ENCODE data around the gene QDPR.
"Not testable (repeated sequence)": the region's sequence is repeated elsewhere in the genome, so short reads cannot be mapped to it uniquely, and the experiment has no call there.

QDPR gene

GRCh38 chr4:17537060-17537459 lies 25.2 kb upstream of the QDPR start:
- H3K9me3 Mint-ChIP-seq, H3K4me1 Mint-ChIP-seq, DNase-seq, H3K27ac Mint-ChIP-seq, H3K4me3 Mint-ChIP-seq, ATAC-seq: not testable (repeated sequence)
- H3K27me3 Mint-ChIP-seq, result peaks cover 11% of the 10 kb centered on the region

DNA sequence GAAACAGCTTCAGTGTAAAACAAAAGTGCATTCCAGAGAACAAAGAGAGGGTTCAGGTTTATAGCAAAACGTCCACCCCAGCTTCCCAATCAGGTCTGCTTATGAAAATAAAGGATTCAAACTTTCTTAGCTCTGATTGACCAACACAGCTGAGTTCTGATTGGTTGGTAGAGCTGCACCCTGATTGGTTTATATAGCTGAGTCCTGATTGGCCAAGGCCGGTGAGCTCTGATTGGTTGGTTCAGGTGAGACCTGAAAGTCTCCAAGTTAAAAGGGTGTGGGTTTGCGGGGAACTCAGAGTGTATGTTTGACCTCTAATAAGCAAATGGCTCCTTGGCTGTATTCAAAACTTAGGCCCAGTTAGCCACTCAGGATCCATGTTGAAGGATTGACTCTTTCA lies 24.0 kb upstream of the QDPR start:
- Mint-ChIP-seq H3K4me1 (peaks cover 8% of the 10 kb centered on the region), H3K4me3 (no peak overlapping the region), H3K27ac (no peak overlapping the region), H3K9me3 (no peaks in the 10 kb centered on the region), H3K27me3 (peaks cover 17% of the 10 kb centered on the region)
- no peak for DNase-seq
- ATAC-seq, result no peak

DNA sequence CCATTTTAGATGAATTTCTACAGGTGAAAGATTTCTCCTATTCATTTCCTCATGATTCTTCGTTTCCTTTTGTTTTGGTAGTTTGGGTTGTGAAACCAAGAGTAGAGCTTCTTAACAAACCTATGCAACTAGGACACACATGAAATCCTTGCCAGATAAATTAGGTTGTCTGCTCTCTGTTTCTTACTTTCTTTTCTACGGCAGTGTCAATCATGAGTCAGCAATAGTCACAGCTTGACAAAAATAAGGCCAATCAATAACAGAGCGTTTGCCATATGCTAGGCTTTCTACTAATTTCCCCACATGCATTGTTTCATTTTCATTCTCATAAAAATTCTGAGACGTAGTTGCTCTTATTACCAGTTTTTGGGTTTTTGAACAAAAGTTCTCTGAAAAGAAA lies 23.4 kb upstream of the QDPR start:
- peaks cover 8% of the 10 kb centered on the region for H3K4me1 Mint-ChIP-seq
- peaks cover 17% of the 10 kb centered on the region for H3K27me3 Mint-ChIP-seq
- no peaks in the 10 kb centered on the region for H3K9me3 Mint-ChIP-seq
- ATAC-seq (no peak), DNase-seq (no peak)
- no peak overlapping the region for H3K27ac Mint-ChIP-seq
- H3K4me3 Mint-ChIP-seq, result no peak overlapping the region

DNA sequence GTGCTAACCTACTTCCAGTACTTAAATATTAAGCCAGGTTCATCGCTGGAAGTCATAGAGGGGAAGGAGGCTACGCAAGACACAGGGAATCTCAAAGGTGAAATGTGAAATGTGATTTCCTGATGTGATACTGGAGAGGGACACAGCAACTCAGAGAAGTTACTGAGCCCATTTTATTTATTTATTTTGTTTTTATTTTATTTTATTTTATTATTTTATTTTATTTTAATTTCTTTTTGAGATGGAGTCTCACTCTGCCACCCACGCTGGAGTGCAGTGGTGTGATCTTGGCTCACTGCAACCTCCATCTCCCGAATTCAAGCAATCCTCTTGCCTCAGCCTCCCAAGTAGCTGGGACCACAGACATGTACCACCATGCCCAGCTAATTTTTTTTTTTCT lies 22.8 kb upstream of the QDPR start:
- no peak for ATAC-seq
- no peaks in the 10 kb centered on the region for H3K9me3 Mint-ChIP-seq
- peaks cover 8% of the 10 kb centered on the region for H3K4me1 Mint-ChIP-seq
- H3K27ac Mint-ChIP-seq, result no peak overlapping the region
- DNase-seq, result no peak
- peaks cover 11% of the 10 kb centered on the region for H3K27me3 Mint-ChIP-seq
- H3K4me3 Mint-ChIP-seq, result no peak overlapping the region

- Mint-ChIP-seq H3K27ac (no peak overlapping the region), H3K27me3 (peaks cover 39% of the 10 kb centered on the region), H3K4me3 (no peak overlapping the region), H3K9me3 (no peaks in the 10 kb centered on the region), H3K4me1 (peaks cover 8% of the 10 kb centered on the region)
- ATAC-seq (no peak), DNase-seq (no peak)
These were observed 19.8 kb upstream of the QDPR start for GRCh38 chr4:17531538-17532285.

DNA sequence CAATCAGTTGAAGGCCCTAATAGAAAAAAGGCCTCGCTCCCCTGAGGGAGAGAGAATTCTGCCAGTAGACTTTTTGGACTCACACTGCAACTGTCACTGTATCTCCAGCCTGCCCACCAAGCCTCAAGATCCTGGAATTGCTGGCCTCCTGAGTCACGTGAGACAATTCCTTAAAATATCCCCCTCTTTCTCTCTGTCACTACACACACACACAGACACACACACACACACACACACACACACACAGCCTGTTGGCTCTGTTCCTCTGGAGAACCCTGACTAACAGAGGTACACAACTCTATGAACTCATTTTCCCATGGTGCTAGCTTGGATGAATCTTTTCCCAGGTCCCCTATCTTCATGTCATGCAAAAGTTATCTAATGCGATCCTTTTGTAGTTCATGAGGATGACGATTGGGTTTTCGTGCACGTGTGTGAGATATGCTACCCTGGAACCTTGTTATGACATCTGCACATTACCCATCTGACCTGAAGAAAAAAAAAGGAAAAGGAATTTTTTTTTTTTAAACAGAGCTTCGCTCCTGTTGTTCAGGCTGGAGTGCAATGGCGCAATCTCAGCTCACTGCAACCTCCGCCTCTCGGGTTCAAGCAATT lies 16.8 kb upstream of the QDPR start:
- Mint-ChIP-seq H3K27me3 (peaks cover 55% of the 10 kb centered on the region), H3K27ac (no peak overlapping the region), H3K4me1 (no peaks in the 10 kb centered on the region), H3K9me3 (no peaks in the 10 kb centered on the region), H3K4me3 (no peak overlapping the region)
- DNase-seq (no peak), ATAC-seq (no peak)

DNA sequence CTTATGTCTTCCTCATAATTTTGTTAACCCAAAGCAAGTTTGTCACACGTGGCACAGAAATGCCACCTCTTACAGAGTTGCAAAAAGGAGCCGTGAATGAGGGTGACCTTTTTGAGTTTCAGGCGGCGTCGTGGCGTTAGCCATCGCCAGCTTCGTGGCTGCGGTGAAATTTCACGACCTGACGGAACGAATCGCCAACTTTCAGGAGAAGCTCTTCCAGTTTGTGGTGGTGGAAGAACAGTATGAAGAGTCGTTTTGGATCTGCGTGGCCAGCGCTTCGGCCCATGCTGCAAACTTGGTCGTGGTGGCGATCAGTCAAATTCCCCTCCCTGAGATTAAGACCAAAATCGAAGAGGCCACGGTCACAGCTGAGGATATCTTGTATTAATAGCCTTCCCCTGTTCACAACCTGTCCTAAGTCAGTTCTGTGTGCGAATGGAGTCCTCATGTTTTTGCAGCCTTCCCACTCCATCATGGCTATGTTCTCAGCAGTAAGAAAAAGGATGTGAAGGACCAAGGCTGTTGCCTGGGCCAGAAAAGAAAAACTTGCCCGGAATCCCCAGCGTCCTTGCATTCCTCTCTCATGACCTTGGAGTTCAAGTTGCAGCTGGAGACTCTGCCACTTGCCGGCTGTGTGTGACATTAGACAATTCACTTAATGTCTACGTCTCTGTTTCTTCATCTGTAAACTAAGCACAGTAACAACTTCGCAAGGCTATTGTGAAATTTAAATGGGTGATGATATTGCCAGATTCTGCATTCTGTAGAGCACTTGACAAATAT lies 15.0 kb upstream of the QDPR start:
- no peak for ATAC-seq
- no peak for DNase-seq

DNA sequence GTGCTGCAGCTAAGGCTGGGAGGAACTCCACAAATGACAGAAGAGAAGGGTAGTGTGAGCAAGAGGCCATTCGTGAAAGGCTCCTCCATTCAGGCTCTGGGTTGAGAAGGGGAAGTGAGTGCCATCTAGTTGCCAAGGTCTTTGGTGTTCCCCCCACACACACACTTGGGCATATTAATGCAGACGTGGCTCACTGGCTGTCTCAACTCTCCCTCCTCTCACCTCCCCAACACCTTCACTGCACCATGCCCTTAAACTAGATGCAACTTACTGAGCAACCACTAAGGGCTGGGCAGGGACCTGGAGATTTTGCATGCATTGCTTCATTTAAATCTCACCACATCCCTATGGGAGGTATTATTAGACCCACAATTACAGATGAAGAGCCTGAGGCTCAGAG lies 11.8 kb upstream of the QDPR start:
- Mint-ChIP-seq H3K4me3 (no peak overlapping the region), H3K4me1 (no peaks in the 10 kb centered on the region), H3K27me3 (peaks cover 48% of the 10 kb centered on the region), H3K27ac (no peak overlapping the region), H3K9me3 (no peaks in the 10 kb centered on the region)
- DNase-seq, result no peak
- peak; percentile 28 for ATAC-seq

More for the DNA sequence above, 15.0 kb upstream of the QDPR start:
- peaks cover 55% of the 10 kb centered on the region for H3K27me3 Mint-ChIP-seq
- no peak overlapping the region for H3K4me3 Mint-ChIP-seq
- no peaks in the 10 kb centered on the region for H3K4me1 Mint-ChIP-seq
- H3K27ac Mint-ChIP-seq, result no peak overlapping the region
- no peaks in the 10 kb centered on the region for H3K9me3 Mint-ChIP-seq

DNA sequence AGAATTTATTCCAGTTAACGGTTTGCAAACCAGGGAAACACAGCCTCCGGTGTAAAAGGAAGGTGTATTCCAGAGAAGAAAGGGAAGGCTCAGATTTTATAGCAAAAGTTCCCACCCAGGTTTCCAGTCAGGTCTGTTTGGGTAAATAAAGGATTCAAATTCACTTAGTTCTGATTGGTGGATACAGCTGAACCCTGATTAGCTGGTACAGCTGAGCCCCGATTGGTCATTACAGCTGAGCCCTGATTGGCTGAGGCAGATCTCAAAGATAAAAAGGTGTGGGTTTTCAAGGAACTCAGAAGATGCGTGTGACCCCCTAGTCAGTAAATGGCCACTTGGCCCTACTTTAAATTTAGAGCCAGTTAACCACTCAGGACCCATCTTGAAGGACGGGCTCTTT lies 9.7 kb upstream of the QDPR start:
- Mint-ChIP-seq H3K27me3 (peaks cover 42% of the 10 kb centered on the region), H3K4me1 (no peaks in the 10 kb centered on the region), H3K4me3 (no peak overlapping the region), H3K9me3 (no peaks in the 10 kb centered on the region), H3K27ac (no peak overlapping the region)
- DNase-seq, result no peak
- no peak for ATAC-seq

GRCh38 chr4:17517664-17518063 lies 5.8 kb upstream of the QDPR start:
- ATAC-seq, result no peak
- no peak overlapping the region for H3K27ac Mint-ChIP-seq
- peaks cover 5% of the 10 kb centered on the region for H3K4me1 Mint-ChIP-seq
- H3K4me3 Mint-ChIP-seq, result no peak overlapping the region
- DNase-seq, result no peak
- H3K27me3 Mint-ChIP-seq, result peaks cover 29% of the 10 kb centered on the region
- H3K9me3 Mint-ChIP-seq, result no peaks in the 10 kb centered on the region

DNA sequence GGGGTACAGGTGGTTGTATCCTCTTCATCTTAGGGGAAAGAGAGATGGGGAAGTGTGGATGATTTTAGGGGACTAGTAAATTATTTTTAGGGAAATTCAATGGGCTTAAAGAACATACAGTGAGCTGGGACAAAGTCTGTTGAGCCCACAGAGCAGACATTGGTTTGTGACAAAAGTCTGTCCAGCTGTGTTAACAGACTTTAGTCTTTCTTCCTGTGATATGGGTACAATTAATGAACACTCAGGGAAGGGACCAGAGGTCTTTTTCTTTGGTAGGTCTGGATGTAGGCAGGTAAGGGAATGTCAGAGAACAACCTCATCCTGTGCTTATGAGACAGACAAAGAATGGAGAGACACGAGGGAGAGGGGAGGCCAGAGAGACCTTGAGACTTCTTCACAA lies 5.1 kb upstream of the QDPR start:
- H3K4me1 Mint-ChIP-seq, result peaks cover 9% of the 10 kb centered on the region
- H3K27me3 Mint-ChIP-seq, result peaks cover 29% of the 10 kb centered on the region
- ATAC-seq, result no peak
- no peak overlapping the region for H3K4me3 Mint-ChIP-seq
- no peak for DNase-seq
- H3K9me3 Mint-ChIP-seq, result no peaks in the 10 kb centered on the region
- H3K27ac Mint-ChIP-seq, result no peak overlapping the region

DNA sequence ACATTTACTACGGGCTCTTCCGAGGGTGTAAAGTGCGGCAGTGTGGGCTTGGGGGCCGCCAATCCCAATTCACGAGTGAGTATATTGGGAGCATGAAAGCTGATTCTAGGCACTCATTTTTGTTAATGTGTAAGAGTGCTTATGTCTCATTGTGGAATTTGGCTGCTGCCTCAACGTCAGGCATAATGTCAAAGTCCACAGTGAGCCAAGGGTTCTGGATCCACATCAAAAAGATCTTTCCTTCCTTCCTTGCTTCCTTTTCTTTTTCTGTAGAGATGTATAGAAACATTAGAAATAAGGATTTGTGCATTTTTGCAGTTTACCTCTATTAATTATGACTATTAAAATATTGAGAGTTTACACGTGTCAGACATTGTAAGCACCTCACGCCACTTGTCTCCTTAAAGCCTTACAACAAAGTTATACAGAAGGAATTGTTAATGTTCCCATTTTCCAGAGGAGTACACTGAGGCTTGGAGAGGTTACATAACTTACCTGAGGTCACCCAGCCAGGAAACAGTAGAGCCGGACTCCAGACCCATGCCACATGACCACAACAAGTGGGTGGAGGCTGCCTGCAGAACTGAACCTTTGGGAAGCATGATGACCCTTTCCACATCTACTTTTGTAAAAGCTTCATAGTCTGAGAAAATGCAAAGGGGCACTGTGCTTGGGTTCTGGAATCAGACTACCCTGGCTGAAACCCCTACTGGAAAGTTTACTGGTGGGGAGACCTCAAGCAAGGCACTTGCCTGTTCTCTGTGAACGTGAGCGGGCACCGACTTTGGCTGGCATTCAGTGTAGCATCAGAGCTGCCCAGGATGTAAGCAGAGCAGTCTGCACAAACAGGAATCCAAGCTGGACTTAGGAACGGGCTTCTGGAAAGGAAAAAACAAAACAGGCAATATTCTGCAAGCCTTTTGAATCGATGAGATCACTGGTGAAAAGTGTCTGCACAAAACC lies 3.8 kb upstream of the QDPR start:
- Mint-ChIP-seq H3K9me3 (no peaks in the 10 kb centered on the region), H3K27ac (peak overlapping the region in 1 of 2 donors; percentile 12), H3K4me3 (no peak overlapping the region), H3K4me1 (peaks cover 13% of the 10 kb centered on the region), H3K27me3 (peaks cover 22% of the 10 kb centered on the region)
- no peak for DNase-seq
- ATAC-seq, result no peak

DNA sequence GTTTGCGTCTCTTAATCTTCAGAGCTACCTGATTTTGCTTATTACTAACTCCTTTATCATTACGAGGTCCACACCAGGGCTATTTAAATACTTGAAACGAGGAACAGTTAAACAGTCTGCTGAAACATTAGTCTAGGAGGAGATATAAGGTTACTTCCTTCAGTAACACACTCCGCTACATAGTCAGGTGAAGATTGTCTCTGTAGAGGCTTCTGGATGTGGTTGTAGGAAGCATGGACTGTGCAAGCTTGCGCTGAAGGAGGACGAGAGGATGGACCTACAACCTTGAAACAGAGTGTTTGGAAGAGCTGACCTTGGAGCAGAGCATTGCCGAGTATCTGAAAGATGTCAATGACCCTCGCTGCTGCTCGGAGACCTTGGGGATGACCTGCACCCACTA lies 3.0 kb upstream of the QDPR start, which contains the start of gene CLRN2:
TSS of gene CLRN2 (plus strand) at position 301 of the 400 bp plus-strand sequence. CDS start 102 bp downstream, outside the sequence.
- H3K27ac Mint-ChIP-seq, result peak within 1 kb of the TSS in 1 of 2 donors; percentile 12
- DNase-seq (no peak), ATAC-seq (no peak)
- peaks cover 21% of the 10 kb centered on the region for H3K4me1 Mint-ChIP-seq
- H3K27me3 Mint-ChIP-seq, result peaks cover 16% of the 10 kb centered on the region
- no peak within 1 kb of the TSS for H3K4me3 Mint-ChIP-seq
- H3K9me3 Mint-ChIP-seq, result no peaks in the 10 kb centered on the region

- peaks cover 16% of the 10 kb centered on the region for H3K27me3 Mint-ChIP-seq
- ATAC-seq, result no peak
- H3K9me3 Mint-ChIP-seq, result no peaks in the 10 kb centered on the region
- peaks cover 31% of the 10 kb centered on the region for H3K4me1 Mint-ChIP-seq
- DNase-seq, result no peak
- H3K4me3 Mint-ChIP-seq, result peak overlapping the region; percentile 91 to 99
- peak overlapping the region; percentile 9 to 90 for H3K27ac Mint-ChIP-seq
These were observed 1.2 kb upstream of the QDPR start for GRCh38 chr4:17512973-17513665.

Measured in stimulated activated naive CD8-positive, alpha-beta T cell treated with anti-CD3 and anti-CD28 coated beads, Interleukin-15, amount 100 ng/mL, for 72 hours (primary cell).